Muscle of leg (tissue), 11 donors: Measurements from ENCODE around the gene SLC39A3. TPM values are rescaled to one million over a fixed set of nuclear protein-coding genes. Genes with fewer than 3 reads are reported as not detected.

Experiments
- DNase-seq: peaks from one replicate; pipeline ENCODE4 v3.0.0; 2013
- H3K27ac ChIP-seq: one replicate; pipeline ENCODE4 v1.5.1; 2013; ENCODE audit warnings: mild to moderate bottlenecking, low read length, control low read depth
- H3K27me3 ChIP-seq: one replicate; pipeline ENCODE4 v1.6.1; 2013; ENCODE audit warnings: low read length; ENCODE audit not compliant: control insufficient read depth, insufficient read depth
- H3K36me3 ChIP-seq: one replicate; pipeline ENCODE4 v1.6.1; 2013; ENCODE audit warnings: low read length; ENCODE audit not compliant: control insufficient read depth, insufficient read depth
- H3K4me1 ChIP-seq: one replicate; pipeline ENCODE4 v1.6.1; 2013; ENCODE audit warnings: low read length; ENCODE audit not compliant: control insufficient read depth, insufficient read depth
- H3K4me3 ChIP-seq: one replicate; pipeline ENCODE4 v1.5.1; 2013; ENCODE audit warnings: low read length, control low read depth
- H3K9me3 ChIP-seq: replicated peaks from 2 replicates; pipeline ENCODE4 v1.6.1; 2013; ENCODE audit warnings: low read depth, low read length; ENCODE audit not compliant: control insufficient read depth
- WGBS: methylation state at CpG from one replicate; pipeline ENCODE4 v1.1.5; 2013; ENCODE audit warnings: missing lambda C conversion rate; ENCODE audit not compliant: insufficient coverage; 5-methylcytosine and 5-hydroxymethylcytosine counted together
- polyA plus RNA-seq, 8 donors: library from polyadenylated mRNA; unstranded; fragments of 120-200 nt; gene quantifications; one replicate each; pipeline versions ENCODE4 v1.2.1 to v1.2.3, GENCODE V29; 2013; ENCODE audit warnings: inconsistent platforms in 1 of 8, low replicate concordance in 1 of 8; ENCODE audit not compliant: insufficient read length in 8 of 8, insufficient read depth in 1 of 8
- total RNA-seq: library from RNA; stranded (reverse); fragments of 120-200 nt; gene quantifications from one replicate; pipeline ENCODE4 v1.2.4, GENCODE V29; 2013

SLC39A3 gene
- total and polyA plus RNA-seq, 9 donors = 12.1 to 18.4 (median 15.4) TPM

DNA sequence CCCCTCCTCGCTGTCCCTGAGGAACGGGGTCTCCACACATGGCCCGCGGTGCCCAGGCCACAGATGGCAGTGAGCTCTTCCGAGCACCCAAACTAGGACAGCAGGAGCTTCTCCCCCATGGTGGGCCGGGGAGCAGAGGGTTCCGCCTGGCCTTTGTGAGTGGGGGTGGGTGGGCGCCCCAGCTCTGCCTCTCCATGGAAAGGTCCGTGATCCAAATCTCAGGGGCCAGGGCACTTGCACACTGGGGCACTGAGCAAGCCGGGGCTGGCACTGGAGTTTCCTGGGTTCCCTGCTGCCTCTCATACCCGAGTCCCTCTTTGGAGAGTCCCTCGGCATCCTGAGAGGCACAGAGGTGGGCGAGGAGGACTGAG, 16.5 kb downstream of the SLC39A3 start:
- peaks cover 46% of the 10 kb centered on the region for H3K27me3 ChIP-seq
- WGBS = 77% methylated on average over 7 of the region's 13 CpGs
- no peak overlapping the region for H3K27ac ChIP-seq
- no peak overlapping the region for H3K4me3 ChIP-seq
- H3K4me1 ChIP-seq = peaks cover 32% of the 10 kb centered on the region
- H3K36me3 ChIP-seq = no peaks in the 10 kb centered on the region
- DNase-seq = no peak
- H3K9me3 ChIP-seq = no peaks in the 10 kb centered on the region

DNA sequence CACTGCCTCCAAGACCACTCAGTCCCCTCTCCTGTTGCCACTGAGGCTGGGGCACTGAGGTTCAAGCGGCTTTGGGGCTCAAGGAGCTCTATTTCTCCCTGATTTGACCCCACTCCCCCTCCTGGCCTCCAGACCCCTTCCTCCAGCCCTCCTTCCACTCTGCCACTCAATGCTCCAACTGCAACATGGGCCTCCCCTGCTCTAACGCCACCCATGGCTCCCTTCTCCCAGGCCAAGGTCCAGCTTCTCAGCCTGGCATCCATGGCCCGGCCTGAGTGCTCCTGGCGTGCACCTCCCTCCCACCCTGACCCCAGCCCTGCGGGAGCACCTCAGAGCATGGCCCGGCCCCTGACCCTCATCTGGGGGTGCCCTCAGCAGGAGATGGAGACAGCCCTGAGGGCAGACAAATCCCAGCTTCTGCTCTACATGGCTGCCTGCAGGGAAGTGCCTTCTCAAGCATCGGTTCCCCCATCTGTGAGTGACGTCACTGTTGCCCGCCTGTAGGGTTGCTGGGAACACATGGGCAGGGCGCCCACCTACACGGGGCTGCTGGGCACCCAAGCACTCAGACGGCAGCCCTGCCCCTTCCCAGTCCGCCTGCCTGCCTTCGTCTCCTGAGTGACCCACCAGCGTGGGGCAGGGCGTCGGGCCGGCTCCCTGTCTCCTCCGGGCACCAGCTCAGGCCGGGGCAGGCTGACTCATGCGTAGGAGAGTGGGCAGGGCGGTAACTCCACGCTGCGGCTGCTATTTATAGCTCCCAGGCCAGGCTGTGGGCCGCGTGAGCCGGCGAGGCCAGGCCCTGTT, 17.1 kb downstream of the SLC39A3 start:
- DNase-seq = peak; percentile 42
- 47% methylated on average over 24 of the region's 28 CpGs for WGBS
- peaks cover 41% of the 10 kb centered on the region for H3K27me3 ChIP-seq
- H3K4me3 ChIP-seq = no peak overlapping the region
- H3K9me3 ChIP-seq = no peaks in the 10 kb centered on the region
- H3K36me3 ChIP-seq = no peaks in the 10 kb centered on the region
- peaks cover 32% of the 10 kb centered on the region for H3K4me1 ChIP-seq
- H3K27ac ChIP-seq = no peak overlapping the region

DNA sequence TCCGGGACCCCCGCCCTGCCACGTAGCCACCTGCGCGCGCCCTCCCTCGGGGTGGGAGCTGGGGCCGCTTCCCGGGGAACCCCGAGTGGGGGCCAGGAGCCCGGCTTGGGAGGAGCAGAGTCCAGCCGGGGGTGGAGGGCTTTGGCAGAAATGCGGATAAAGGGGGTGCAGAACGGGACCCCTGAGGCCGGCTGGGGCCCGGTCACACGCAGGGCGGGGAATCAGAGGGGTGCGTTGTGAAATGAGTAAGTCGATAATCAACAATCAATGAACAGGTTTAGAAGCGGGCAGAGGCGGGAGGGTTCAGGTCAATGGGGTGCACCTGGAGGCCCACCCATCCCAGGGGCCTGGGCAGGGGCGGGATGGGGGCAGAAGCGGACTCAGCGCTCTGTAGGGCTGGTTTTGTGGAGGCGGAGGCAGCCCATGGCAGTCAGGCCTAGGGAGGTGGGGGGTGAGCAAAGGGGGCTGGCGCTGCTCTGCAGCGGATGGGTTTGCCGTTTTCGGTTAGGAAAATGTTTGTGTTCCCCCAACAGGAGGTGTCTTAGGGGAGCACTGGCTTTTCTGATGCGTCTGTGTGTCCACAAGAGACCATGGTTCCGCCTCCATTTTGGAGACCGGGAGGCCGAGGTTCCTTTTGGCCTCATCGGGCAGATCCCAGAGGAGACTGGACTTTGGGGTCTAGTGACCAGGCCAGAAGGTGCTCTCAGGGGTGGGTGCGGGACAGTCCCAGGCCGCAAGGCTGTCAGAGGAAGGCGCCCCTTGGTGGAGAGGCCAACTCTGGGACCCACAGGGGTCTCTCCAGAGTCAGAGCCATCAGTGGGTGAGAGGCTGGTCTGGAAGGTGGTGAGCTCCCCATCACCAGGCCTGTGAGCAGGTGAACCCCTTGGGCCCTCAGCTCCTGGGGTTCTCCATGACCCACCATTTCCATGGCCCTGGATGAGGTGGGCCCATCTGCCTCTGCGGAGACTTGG, 18.0 kb downstream of the SLC39A3 start:
- 19% methylated on average over 39 of the region's 39 CpGs for WGBS
- Histone ChIP-seq H3K27me3 (peaks cover 33% of the 10 kb centered on the region), H3K36me3 (no peaks in the 10 kb centered on the region), H3K9me3 (no peaks in the 10 kb centered on the region), H3K4me1 (peaks cover 32% of the 10 kb centered on the region), H3K4me3 (peak overlapping the region; percentile 34), H3K27ac (no peak overlapping the region)
- DNase-seq = no peak

DNA sequence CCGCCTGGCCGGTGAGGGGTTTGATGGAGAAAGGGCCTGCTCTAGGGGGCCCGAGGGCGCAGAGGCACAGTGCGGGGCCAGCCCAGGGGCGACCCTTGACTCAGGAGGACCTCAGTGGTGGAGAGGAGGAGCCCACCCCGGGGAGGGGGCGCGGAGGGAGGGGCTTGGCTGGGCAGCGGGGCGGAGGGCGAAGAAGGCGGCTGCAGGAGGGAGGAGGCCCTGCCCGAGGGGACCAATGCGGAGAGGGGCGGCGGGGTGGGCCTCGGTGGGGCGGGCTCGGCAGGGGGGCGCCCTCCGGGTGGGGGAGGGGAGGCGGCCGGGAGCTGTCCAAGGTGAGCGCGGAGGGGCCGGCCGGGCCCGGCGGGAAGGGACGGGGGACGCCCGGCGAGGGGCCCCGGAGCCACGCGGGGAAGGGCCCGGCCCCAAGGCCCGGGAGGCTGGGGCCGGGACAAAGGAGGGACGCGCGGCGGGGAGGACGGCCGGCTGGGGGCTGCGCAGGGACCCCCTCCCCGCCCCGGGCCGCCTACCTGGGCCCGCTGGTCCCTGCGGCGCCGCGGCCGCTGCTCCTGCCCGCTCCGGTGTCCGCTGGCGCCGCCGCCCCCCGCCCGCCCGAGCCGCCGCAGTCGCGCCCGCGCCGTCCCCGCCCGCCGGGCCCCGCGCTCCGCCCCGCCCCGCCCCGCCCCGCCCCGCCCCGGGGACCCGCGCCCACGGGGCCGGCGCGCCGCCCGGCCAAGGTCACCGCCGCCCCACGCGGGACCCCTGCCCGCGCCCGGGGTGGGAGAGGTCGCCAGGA, 18.8 kb downstream of the SLC39A3 start, which contains the start of gene DIRAS1:
DIRAS1 (minus strand) TSS at position 596 of the 793 bp plus-strand sequence. CDS start 3,566 bp downstream, outside the sequence.
- Histone ChIP-seq H3K4me1 (peaks cover 32% of the 10 kb centered on the region), H3K36me3 (no peaks in the 10 kb centered on the region), H3K27ac (no peak within 1 kb of the TSS), H3K4me3 (peak within 1 kb of the TSS; percentile 34), H3K27me3 (peaks cover 24% of the 10 kb centered on the region), H3K9me3 (no peaks in the 10 kb centered on the region)
- no peak for DNase-seq
- under 1% methylated on average over 88 of the region's 100 CpGs for WGBS

DNA sequence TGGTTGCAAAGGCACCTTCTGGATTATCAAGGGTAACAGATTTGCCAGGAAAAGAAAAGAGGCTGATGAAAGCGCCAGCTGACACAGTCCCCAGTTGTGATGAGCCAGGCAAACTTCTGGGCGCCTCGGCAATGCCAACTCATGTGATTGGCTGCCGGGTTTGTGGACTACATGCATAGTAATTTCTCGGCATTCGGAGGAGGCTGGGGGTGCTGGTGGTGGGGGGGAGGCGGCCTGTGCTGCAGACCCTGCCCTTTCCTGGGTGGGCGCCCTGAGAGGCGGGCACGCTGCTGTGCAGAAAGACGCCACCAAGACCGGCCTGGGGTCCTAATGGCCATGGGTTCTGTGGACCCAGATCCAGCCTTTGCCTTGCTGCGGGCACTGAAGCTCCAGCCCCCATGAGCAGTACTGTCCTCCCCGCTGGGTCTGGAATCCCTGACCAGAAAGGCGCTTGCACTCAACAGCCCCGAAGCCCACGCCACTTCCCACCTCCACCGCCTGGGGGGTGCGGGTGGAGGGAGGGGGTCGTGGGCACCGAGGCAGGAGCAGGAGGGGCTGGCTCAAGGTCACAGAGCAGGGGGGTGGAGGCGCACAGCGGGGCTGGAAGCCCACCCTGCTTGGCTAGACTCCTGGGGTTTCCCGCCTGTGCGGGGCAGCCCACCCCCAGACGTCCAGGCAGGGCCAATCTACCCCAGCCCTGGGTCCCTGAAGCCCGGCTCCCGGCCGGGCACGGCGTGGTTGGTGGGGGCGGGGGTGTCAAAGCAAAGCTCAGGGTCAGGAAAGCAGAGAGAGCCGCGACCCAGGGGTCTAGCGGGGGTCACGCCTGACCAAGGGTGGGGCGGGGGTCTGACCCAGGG, 19.7 kb downstream of the SLC39A3 start:
- peak overlapping the region; percentile 33 for H3K4me3 ChIP-seq
- H3K4me1 ChIP-seq = peaks cover 32% of the 10 kb centered on the region
- 11% methylated on average over 21 of the region's 37 CpGs for WGBS
- peaks cover 23% of the 10 kb centered on the region for H3K27me3 ChIP-seq
- H3K9me3 ChIP-seq = peaks cover 7% of the 10 kb centered on the region
- H3K36me3 ChIP-seq = no peaks in the 10 kb centered on the region
- no peak overlapping the region for H3K27ac ChIP-seq
- no peak for DNase-seq

DNA sequence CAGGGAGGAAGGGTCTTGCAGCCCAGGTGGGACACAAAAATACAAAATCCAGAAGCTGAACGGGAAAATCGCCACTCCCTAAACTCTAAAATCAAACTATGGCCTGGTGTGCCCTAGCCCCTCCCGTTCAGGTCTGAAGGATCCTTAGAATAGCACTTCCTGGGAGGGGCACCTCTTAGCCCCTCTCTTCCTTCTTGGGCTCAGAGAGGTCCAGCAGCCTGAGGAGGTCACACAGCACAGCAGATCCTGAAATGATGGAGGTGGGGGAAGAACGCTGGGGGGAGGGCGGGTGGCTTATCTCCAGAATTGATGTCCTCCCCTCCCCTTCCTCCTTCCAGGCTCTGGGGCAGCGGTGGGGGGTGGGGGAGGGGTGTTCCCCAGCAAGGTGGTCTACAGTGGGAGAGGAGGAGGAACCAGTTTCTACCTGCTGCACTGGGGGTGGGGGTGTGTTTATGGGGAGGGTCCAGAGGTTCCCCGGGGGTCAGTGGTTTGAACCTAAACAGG, 20.5 kb downstream of the SLC39A3 start:
- peaks cover 8% of the 10 kb centered on the region for H3K9me3 ChIP-seq
- H3K4me3 ChIP-seq = no peak overlapping the region
- no peaks in the 10 kb centered on the region for H3K36me3 ChIP-seq
- no peak overlapping the region for H3K27ac ChIP-seq
- peaks cover 32% of the 10 kb centered on the region for H3K4me1 ChIP-seq
- no CpG with 5 or more reads among the region's 7 CpGs for WGBS
- no peak for DNase-seq
- H3K27me3 ChIP-seq = peaks cover 21% of the 10 kb centered on the region

DNA sequence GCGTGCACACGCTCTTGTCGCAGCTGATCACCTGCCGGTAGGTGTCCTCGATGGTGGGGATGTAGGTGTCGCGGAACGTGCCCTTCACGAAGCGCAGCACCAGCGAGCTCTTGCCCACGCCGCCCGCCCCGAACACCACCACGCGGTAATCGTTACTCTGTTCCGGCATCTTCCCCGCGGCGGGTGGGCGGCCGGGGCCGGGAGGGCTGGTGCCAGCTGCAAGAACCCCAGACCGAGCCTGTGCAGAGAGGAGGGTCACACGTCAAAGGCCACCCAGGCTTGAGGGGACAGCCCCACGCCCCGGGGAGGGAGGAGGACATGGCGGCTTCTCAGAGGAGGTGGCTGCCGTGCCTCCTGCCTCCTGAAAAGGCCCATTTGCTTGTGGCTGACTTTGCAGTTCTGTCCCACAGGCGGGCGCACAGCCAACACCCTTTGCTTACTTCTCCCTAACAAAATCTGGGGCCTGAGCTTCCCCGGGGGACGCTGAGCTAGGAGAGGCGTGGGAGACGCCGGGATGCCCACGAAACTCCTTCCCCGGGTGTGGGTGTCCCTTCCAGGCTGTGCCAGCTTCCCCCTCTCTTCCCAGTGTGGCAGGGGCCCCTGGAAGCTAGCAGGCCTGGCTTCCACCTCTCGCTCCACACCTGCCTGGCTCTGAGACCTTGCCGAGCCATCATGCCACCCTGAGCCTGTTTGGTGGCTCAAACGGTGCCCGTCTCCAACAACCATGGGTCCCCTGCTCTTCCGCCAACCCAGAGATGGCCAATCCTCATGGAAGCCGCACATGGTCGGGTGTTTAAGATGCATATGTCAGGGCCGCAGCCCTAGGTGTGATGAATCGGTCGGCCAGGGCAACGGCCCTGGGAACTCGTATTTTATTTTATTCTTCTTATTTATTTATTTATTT, 21.9 kb downstream of the SLC39A3 start:
- H3K36me3 ChIP-seq = no peaks in the 10 kb centered on the region
- 76% methylated on average over 43 of the region's 52 CpGs for WGBS
- H3K4me1 ChIP-seq = peaks cover 24% of the 10 kb centered on the region
- no peak for DNase-seq
- peaks cover 8% of the 10 kb centered on the region for H3K9me3 ChIP-seq
- H3K27me3 ChIP-seq = peaks cover 21% of the 10 kb centered on the region
- H3K27ac ChIP-seq = no peak overlapping the region
- H3K4me3 ChIP-seq = no peak overlapping the region

DNA sequence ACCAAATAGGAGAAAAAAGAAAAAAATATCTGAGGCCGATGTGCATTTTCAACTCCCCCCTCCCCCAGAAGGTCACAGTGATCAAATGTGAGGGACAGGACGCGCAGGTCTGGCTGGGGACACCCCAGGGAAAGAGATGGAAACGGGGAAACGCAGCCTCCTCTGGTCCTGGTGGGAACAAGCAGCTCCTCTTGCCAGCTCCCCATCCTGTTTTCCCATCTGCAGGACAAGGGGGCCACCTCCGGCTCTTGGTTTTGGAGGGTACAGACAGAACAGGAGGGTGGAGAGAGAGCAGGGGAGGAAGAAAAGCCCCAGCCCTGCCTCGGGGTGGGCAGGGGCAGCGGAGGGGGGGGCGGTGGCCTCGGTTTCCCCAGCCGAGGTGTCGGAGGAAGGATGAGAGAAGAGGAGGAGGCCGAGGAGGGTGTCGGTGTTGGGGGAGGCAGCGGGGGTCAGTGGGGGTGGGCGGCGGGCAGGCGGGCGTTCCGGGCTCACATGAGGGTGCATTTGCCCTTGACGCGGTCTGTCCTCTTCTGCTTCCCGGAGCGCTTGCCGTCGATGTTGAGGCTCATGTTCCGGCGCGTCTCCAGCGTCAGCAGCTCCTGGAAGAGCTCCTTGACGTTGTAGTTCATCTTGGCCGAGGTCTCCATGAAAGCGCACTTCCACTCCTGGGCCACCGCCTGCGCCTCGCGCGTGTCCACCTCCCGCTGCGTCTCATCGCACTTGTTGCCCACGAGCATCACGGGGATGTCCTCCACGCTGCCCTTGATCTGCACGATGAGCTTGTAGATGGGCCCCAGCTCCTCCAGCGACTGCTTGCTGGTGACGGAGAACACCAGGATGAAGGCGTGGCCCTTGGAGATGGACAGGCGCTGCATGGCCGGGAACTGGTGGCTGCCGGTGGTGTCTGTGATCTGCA, 22.8 kb downstream of the SLC39A3 start:
- peaks cover 17% of the 10 kb centered on the region for H3K4me1 ChIP-seq
- DNase-seq = no peak
- no peak overlapping the region for H3K4me3 ChIP-seq
- no peak overlapping the region for H3K27ac ChIP-seq
- WGBS = 85% methylated on average over 44 of the region's 51 CpGs
- H3K27me3 ChIP-seq = peaks cover 12% of the 10 kb centered on the region
- peaks cover 8% of the 10 kb centered on the region for H3K9me3 ChIP-seq
- H3K36me3 ChIP-seq = no peaks in the 10 kb centered on the region
